ENCODE measurements around the gene OTX2. TPM values are rescaled to one million over a fixed set of nuclear protein-coding genes. Genes with fewer than 3 reads are reported as not detected.
A peak's percentile ranks its signal among the peaks of the same experiment; 100 is the strongest.

The OTX2 gene
- total RNA-seq, 2 donors from 2014 or later: 321 to 348 TPM

- Histone ChIP-seq H3K4me3 (ENCODE audit: low read length) (no peak overlapping the region), H3K4me1 (ENCODE audit: control insufficient read depth, insufficient read depth, low read length) (peaks cover 5% of the 10 kb centered on the region), H3K27me3 (ENCODE audit: control insufficient read depth, insufficient read depth, low read length, poor library complexity, severe bottlenecking) (no peaks in the 10 kb centered on the region), H3K9me3 (ENCODE audit: control insufficient read depth, low read length) (no peaks in the 10 kb centered on the region), H3K27ac (ENCODE audit: low read depth, low read length) (no peak overlapping the region), H3K9ac (ENCODE audit: extremely low read depth, low read length, poor library complexity, severe bottlenecking) (no peak overlapping the region), H3K36me3 (ENCODE audit: control insufficient read depth, insufficient read depth, low read length) (no peaks in the 10 kb centered on the region)
- Mint-ChIP-seq H3K4me1 (peaks cover 24% of the 10 kb centered on the region), H3K27me3 (ENCODE audit: insufficient read depth) (no peaks in the 10 kb centered on the region), H3K27ac (no peak overlapping the region), H3K4me3 (no peak overlapping the region), H3K36me3 (ENCODE audit: low read depth) (no peaks in the 10 kb centered on the region), H3K9me3 (no peaks in the 10 kb centered on the region)
- no peak for DNase-seq
- peak; percentile 72 for TF ChIP-seq CTCF (conservative IDR thresholded peaks at IDR 0.05)
- 74% methylated on average over 2 of the region's 2 CpGs; no CpG with 5 or more reads in 1 of the 2 experiments for WGBS, 2 experiments (ENCODE audit: insufficient coverage in 1 of 2, insufficient read length in 1 of 2)
Measured at GRCh38 chr14:56751471-56751870, 58.8 kb downstream of the OTX2 start.

Other genes starting within 250 kb of the OTX2 start
- gene TMEM260, start 230.7 kb downstream of the OTX2 start, total RNA-seq: 10 to 100 TPM; 29.4 to 40.8 TPM